Subcutaneous adipose tissue (tissue), 4 donors: ENCODE data around the gene RAB20. TPM values are rescaled to one million over a fixed set of nuclear protein-coding genes. Genes with fewer than 3 reads are reported as not detected.

ENCODE experiments used
- CTCF ChIP-seq: fragments of 450-650 bp; IDR thresholded peaks from one replicate; pipeline ENCODE4 v1.5.1; 2016; ENCODE audit warnings: low read depth, mild to moderate bottlenecking, control low read depth, antibody characterized with exemption, moderate library complexity
- total RNA-seq, 4 donors: library from RNA; depleted of rRNA; stranded (reverse); fragments of >200 nt; gene quantifications; one replicate each; pipeline ENCODE4 v1.1.0, GENCODE V29; 2016

The RAB20 gene
- total RNA-seq, 4 donors from 2014 or later, result 26.6 to 78.5 (median 37.8) TPM

DNA sequence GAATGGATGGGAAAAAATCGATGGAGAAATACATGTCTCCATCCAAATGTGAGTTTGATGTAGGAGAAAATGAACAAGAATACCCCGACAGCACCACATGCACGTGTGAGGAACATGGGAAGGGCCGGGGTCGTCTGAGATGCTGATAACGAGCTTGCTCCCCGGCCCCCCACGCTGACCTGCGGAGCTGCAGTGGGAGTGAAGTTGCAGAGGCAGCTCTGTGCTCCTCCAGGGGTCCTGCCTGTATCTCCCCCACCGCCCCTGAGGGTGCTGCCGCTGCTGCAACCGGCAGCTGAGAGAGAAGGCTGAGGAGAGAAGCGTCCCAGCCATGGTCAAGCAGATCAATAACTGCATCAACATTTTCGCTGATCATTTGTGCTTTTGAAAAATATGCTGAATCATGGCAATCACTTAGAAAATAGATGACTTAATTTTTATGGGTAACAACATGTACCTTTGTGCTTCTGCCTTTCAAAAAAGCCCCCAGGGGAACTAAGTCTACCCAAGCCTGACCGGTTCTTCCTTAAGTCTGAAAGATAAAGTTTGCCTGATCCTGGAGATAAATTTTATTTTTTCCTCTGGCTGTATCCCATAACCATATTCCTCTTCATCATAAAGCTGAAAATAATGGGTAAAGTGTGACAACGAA, 35.6 kb upstream of the RAB20 start:
- TF ChIP-seq CTCF, result no peak

GRCh38 chr13:110593430-110594130, 32.1 kb upstream of the RAB20 start:
- no peak for TF ChIP-seq CTCF

DNA sequence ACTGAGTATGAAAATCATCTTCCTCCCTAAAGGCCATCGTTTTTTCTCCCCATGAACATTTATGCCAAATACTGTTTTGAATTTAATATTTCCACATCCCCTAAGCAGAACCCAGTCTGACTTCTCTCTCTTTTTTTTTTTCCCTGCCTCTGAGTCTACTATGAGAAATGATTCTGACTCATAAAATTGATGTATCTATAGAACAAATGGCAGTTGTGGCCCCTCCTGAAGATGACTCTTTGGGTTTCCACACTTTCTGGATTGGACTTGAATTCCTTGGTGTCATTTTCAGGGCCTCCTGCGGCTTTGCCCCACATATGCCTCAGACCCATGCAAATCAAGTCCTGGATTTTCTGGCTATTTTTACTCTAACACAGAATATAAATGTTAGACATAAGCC, 31.1 kb upstream of the RAB20 start:
- TF ChIP-seq CTCF, result no peak

- no peak for TF ChIP-seq CTCF
Measured at GRCh38 chr13:110590577-110590976, 29.1 kb upstream of the RAB20 start.

- no peak for TF ChIP-seq CTCF
Measured at GRCh38 chr13:110589793-110590390, 28.4 kb upstream of the RAB20 start.

DNA sequence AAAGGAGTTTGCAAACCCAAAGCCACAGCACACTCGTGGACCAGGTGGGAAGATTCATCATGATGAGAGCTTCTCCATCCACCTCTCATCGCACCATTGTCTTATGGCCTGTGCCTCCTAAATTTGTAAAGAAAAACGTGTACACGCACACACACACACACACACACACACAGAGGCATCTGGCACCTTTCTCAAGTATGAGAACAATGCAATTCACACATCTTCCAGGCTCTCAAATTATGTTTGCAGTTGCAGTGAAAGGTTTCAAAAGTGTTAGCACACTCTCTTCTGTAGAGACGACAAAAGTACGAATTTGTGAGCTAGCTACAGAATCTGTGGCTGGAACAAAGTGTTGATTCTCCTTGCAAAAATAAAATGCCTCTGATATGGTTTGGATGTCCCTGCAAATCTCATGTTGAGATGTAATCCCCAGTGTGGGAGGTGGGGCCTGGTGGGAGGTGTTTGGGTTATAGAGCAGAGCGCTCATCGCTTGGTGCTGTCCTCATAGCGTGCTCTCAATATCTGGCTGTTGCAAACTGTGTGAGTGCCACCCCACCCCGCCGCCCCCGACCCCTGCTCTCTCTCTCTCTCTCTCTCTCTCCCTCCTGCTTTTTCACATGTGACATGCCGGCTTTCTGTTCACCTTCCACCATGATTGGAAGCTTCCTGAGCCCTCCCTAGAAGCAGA, 21.8 kb upstream of the RAB20 start:
- no peak for TF ChIP-seq CTCF

- TF ChIP-seq CTCF, result no peak
Measured at GRCh38 chr13:110582421-110582954, 21.0 kb upstream of the RAB20 start.
